ENCODE measurements around the gene MSH6. TPM values are rescaled to one million over a fixed set of nuclear protein-coding genes. Genes with fewer than 3 reads are reported as not detected.
A peak's percentile ranks its signal among the peaks of the same experiment; 100 is the strongest.

The MSH6 gene
- total and polyA plus RNA-seq, 2 experiments from 2014 or later = 109 to 311 TPM

DNA sequence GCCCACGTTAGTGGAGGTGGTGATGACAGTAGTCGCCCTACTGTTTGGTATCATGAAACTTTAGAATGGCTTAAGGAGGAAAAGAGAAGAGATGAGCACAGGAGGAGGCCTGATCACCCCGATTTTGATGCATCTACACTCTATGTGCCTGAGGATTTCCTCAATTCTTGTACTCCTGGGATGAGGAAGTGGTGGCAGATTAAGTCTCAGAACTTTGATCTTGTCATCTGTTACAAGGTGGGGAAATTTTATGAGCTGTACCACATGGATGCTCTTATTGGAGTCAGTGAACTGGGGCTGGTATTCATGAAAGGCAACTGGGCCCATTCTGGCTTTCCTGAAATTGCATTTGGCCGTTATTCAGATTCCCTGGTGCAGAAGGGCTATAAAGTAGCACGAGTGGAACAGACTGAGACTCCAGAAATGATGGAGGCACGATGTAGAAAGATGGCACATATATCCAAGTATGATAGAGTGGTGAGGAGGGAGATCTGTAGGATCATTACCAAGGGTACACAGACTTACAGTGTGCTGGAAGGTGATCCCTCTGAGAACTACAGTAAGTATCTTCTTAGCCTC, 16.2 kb downstream of the MSH6 start:
- Mint-ChIP-seq H3K9me3 (0 out of 3 replicates have a peak, but pooled peaks cover 2% of the 10 kb centered on the region), H3K4me1 (no peaks in the 10 kb centered on the region), H3K36me3 (ENCODE audit: low read depth) (peaks cover 98% of the 10 kb centered on the region), H3K27ac (no peak overlapping the region), H3K4me3 (no peak overlapping the region), H3K27me3 (ENCODE audit: insufficient read depth, low read depth, poor library complexity) (peaks cover 9% of the 10 kb centered on the region)
- H3F3A ChIP-seq (replicated peaks; ENCODE audit: low read depth) = peaks cover 34% of the 10 kb centered on the region
- H3K79me2 ChIP-seq (replicated peaks; ENCODE audit: insufficient read depth) = peaks cover 89% of the 10 kb centered on the region
- ATAC-seq (no peak), DNase-seq (ENCODE audit: low spot score) (no peak)
- no peaks in the 10 kb centered on the region for H3K27me3 ChIP-seq (ENCODE audit: insufficient read depth)
- peaks cover 97% of the 10 kb centered on the region for H3K36me3 ChIP-seq (ENCODE audit: insufficient read depth)
- no peak overlapping the region for H3K27ac ChIP-seq (ENCODE audit: low read depth)
- no peak overlapping the region for H2AFZ ChIP-seq
- no peaks in the 10 kb centered on the region for H3K4me1 ChIP-seq (ENCODE audit: insufficient read depth)
- TF ChIP-seq POLR2AphosphoS5 (IDR thresholded peaks at IDR 0.05; ENCODE audit: low read depth) = no peak
- TF ChIP-seq EZH2 (IDR thresholded peaks at IDR 0.05; ENCODE audit: low read depth, unreplicated experiment) = no peak
- TF ChIP-seq CREB1 (CRISPR knock-in tag; IDR thresholded peaks at IDR 0.05; ENCODE audit: low read depth) = no peak
- TF ChIP-seq, protein P1, sequence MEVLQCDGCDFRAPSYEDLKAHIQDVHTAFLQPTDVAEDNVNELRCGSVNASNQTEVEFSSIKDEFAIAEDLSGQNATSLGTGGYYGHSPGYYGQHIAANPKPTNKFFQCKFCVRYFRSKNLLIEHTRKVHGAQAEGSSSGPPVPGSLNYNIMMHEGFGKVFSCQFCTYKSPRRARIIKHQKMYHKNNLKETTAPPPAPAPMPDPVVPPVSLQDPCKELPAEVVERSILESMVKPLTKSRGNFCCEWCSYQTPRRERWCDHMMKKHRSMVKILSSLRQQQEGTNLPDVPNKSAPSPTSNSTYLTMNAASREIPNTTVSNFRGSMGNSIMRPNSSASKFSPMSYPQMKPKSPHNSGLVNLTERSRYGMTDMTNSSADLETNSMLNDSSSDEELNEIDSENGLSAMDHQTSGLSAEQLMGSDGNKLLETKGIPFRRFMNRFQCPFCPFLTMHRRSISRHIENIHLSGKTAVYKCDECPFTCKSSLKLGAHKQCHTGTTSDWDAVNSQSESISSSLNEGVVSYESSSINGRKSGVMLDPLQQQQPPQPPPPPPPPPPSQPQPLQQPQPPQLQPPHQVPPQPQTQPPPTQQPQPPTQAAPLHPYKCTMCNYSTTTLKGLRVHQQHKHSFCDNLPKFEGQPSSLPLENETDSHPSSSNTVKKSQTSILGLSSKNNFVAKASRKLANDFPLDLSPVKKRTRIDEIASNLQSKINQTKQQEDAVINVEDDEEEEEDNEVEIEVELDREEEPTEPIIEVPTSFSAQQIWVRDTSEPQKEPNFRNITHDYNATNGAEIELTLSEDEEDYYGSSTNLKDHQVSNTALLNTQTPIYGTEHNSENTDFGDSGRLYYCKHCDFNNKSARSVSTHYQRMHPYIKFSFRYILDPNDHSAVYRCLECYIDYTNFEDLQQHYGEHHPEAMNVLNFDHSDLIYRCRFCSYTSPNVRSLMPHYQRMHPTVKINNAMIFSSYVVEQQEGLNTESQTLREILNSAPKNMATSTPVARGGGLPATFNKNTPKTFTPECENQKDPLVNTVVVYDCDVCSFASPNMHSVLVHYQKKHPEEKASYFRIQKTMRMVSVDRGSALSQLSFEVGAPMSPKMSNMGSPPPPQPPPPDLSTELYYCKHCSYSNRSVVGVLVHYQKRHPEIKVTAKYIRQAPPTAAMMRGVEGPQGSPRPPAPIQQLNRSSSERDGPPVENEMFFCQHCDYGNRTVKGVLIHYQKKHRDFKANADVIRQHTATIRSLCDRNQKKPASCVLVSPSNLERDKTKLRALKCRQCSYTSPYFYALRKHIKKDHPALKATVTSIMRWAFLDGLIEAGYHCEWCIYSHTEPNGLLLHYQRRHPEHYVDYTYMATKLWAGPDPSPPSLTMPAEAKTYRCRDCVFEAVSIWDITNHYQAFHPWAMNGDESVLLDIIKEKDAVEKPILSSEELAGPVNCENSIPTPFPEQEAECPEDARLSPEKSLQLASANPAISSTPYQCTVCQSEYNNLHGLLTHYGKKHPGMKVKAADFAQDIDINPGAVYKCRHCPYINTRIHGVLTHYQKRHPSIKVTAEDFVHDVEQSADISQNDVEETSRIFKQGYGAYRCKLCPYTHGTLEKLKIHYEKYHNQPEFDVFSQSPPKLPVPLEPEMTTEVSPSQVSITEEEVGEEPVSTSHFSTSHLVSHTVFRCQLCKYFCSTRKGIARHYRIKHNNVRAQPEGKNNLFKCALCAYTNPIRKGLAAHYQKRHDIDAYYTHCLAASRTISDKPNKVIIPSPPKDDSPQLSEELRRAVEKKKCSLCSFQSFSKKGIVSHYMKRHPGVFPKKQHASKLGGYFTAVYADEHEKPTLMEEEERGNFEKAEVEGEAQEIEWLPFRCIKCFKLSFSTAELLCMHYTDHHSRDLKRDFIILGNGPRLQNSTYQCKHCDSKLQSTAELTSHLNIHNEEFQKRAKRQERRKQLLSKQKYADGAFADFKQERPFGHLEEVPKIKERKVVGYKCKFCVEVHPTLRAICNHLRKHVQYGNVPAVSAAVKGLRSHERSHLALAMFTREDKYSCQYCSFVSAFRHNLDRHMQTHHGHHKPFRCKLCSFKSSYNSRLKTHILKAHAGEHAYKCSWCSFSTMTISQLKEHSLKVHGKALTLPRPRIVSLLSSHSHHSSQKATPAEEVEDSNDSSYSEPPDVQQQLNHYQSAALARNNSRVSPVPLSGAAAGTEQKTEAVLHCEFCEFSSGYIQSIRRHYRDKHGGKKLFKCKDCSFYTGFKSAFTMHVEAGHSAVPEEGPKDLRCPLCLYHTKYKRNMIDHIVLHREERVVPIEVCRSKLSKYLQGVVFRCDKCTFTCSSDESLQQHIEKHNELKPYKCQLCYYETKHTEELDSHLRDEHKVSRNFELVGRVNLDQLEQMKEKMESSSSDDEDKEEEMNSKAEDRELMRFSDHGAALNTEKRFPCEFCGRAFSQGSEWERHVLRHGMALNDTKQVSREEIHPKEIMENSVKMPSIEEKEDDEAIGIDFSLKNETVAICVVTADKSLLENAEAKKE (CRISPR knock-in tag; IDR thresholded peaks at IDR 0.05) = no peak
- no peaks in the 10 kb centered on the region for H3K9me2 ChIP-seq (ENCODE audit: insufficient read depth)
- H3K4me3 ChIP-seq = no peak overlapping the region
- no peak overlapping the region for H3K4me2 ChIP-seq
- peaks cover 78% of the 10 kb centered on the region for H4K20me1 ChIP-seq (replicated peaks; ENCODE audit: insufficient read depth)

DNA sequence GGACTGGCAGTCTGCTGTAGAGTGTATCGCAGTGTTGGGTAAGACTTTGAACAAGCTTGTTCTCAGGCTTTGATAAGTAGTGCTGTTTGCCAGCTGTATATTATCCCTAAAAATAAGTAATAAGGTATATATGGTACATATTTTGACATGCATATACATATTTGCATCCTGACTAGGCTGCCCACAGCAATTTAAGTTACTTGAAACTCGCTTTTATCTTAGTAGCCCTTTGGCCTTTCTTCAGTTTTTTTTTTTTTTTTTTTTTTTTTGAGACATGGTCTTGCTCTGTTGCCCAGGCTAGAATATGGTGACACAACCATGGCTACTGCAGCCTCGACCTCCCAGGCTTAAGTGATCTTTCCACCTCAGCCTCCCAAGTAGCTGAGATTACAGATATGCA, 18.2 kb downstream of the MSH6 start:
- H2AFZ ChIP-seq = no peak overlapping the region
- peaks cover 69% of the 10 kb centered on the region for H3K79me2 ChIP-seq (replicated peaks; ENCODE audit: insufficient read depth)
- H3K4me1 ChIP-seq (ENCODE audit: insufficient read depth) = no peaks in the 10 kb centered on the region
- H3K4me1 Mint-ChIP-seq = no peaks in the 10 kb centered on the region
- peaks cover 98% of the 10 kb centered on the region for H3K36me3 Mint-ChIP-seq (ENCODE audit: low read depth)
- no peak overlapping the region for H3K4me3 ChIP-seq
- peaks cover 98% of the 10 kb centered on the region for H3K36me3 ChIP-seq (ENCODE audit: insufficient read depth)
- H3K27ac Mint-ChIP-seq = no peak overlapping the region
- H3F3A ChIP-seq (replicated peaks; ENCODE audit: low read depth) = peaks cover 47% of the 10 kb centered on the region
- no peak overlapping the region for H3K4me3 Mint-ChIP-seq
- no peak overlapping the region for H3K4me2 ChIP-seq
- no peaks in the 10 kb centered on the region for H3K27me3 ChIP-seq (ENCODE audit: insufficient read depth)
- DNase-seq (ENCODE audit: low spot score) = no peak
- peaks cover 76% of the 10 kb centered on the region for H4K20me1 ChIP-seq (replicated peaks; ENCODE audit: insufficient read depth)
- no peaks in the 10 kb centered on the region for H3K9me2 ChIP-seq (ENCODE audit: insufficient read depth)
- H3K27me3 Mint-ChIP-seq (ENCODE audit: insufficient read depth, low read depth, poor library complexity) = peaks cover 9% of the 10 kb centered on the region
- no peak for ATAC-seq
- H3K9me3 Mint-ChIP-seq = 0 out of 3 replicates have a peak, but pooled peaks cover 2% of the 10 kb centered on the region
- peak overlapping the region; percentile 39; the same call in 1 of the 2 replicates for H3K27ac ChIP-seq (ENCODE audit: low read depth)
- TF ChIP-seq, protein P1 (CRISPR knock-in tag; IDR thresholded peaks at IDR 0.05) = no peak

All from GM23338 (cell line).